ENCODE measurements around the gene SYCE1L.

Gene SYCE1L

DNA sequence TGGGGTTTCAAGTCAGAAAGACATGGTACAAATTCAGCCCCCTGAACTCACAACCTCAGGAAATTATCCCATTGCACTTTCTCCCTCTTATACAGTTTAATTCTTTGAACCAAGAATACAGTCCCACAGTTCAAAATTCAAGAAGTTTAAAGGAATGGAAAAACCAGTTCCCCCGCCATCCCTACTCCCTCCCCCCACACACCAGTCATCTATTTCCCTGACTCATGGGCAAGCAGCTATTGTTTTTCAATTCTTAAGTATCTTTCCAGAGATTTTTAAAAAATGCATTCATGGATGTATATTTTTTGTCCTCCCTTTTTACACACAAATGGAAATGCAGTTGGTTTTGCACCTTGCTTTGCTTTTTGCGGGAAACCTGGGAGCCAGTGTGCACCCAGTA is 7.3 kb downstream of the SYCE1L start:
- FAIRE-seq (no peak), DNase-seq (ENCODE audit: insufficient read length, low spot score) (no peak)
- TF ChIP-seq, protein P1, sequence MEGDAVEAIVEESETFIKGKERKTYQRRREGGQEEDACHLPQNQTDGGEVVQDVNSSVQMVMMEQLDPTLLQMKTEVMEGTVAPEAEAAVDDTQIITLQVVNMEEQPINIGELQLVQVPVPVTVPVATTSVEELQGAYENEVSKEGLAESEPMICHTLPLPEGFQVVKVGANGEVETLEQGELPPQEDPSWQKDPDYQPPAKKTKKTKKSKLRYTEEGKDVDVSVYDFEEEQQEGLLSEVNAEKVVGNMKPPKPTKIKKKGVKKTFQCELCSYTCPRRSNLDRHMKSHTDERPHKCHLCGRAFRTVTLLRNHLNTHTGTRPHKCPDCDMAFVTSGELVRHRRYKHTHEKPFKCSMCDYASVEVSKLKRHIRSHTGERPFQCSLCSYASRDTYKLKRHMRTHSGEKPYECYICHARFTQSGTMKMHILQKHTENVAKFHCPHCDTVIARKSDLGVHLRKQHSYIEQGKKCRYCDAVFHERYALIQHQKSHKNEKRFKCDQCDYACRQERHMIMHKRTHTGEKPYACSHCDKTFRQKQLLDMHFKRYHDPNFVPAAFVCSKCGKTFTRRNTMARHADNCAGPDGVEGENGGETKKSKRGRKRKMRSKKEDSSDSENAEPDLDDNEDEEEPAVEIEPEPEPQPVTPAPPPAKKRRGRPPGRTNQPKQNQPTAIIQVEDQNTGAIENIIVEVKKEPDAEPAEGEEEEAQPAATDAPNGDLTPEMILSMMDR (IDR thresholded peaks at IDR 0.05; ENCODE audit: insufficient read depth, missing control alignments) = no peak

DNA sequence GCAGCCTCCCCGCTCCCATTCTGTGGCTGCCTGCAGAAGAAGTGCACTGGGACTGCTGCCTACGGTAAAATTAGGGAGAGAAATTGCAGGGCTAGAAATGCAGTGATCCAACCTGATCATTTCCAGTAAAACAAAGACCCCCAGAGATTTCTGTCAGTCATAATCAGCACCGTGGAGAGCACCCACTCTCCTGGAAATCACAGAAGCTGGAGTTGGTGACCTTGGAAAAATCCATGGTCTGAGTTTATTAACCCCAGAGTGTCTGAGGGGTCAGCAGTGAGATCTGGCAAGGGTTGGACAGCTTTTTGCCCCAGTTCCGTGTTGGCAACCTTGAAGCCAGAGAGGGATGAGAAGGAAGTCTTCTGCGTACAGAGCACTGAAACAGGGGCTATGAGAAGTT is 7.8 kb downstream of the SYCE1L start:
- FAIRE-seq (no peak), DNase-seq (ENCODE audit: insufficient read length, low spot score) (no peak)
- TF ChIP-seq, protein P1 (IDR thresholded peaks at IDR 0.05; ENCODE audit: insufficient read depth, missing control alignments) = no peak

DNA sequence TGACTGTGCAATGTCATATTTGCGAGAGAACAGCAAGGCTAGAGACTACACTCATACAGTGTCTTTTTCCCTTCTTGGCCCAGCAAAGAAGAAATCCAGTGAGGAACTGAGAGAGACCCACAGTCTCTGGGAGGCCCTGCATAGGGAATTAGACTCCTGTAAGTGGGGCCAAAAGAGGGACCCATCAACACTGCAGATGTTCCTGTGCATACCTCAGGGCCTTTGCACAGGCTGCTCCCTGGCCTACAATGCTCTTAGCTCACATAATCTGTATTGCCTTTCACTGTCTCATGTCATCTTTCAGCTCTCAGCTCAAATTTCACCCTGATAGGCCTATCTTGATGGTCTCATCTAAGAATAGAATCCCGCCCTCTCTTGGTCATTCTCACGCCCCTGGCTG is 9.2 kb downstream of the SYCE1L start:
- TF ChIP-seq, protein P1 (IDR thresholded peaks at IDR 0.05; ENCODE audit: insufficient read depth, missing control alignments) = no peak
- no peak for FAIRE-seq

DNA sequence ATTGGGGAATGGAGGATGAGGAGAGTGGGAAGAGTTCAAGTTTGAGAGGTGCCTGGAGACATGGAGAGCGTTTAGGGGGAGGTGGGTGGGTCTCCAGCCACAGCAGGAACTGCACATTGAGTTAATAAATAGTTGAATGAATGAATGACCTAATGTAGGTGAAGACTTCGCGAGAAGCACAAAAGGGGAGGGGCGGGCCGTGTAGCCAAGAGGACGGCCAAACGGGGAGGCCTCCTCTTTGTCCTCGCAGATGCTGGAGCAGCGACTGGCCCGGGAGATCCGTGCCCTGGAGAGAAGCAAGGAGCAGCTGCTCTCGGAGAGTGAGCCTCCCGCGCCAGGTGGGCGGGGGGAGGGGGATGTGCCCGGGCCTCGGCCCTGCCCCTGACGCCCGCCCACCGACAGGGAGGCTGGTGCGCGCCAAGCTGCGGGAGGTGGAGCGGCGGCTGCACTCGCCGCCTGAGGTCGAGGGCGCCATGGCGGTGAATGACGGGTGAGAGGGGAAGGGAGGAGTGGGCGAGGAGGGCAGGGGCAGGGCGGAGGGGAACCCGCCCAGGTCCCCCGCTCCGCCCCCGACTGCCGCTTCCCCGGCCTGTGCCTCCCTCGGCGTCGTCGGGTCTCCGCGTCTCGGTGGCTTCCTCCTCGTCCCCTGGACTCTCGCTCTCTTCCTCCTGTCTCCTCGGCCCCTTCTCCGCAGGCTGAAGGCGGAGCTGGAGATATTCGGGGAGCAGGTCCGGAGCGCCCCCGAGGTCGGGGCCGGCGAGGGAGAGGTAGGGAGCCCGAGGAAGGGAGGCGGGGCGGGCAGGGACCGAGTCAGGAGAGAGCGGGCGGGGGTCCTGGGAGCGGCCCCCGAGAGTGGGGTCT is 12.9 kb downstream of the SYCE1L start:
- TF ChIP-seq, protein P1 (IDR thresholded peaks at IDR 0.05; ENCODE audit: insufficient read depth, missing control alignments) = no peak
- FAIRE-seq = no peak
- DNase-seq (ENCODE audit: insufficient read length, low spot score) = peak; percentile 60

More for the DNA sequence above, 9.2 kb downstream of the SYCE1L start:
- DNase-seq (ENCODE audit: insufficient read length, low spot score) = no peak

DNA sequence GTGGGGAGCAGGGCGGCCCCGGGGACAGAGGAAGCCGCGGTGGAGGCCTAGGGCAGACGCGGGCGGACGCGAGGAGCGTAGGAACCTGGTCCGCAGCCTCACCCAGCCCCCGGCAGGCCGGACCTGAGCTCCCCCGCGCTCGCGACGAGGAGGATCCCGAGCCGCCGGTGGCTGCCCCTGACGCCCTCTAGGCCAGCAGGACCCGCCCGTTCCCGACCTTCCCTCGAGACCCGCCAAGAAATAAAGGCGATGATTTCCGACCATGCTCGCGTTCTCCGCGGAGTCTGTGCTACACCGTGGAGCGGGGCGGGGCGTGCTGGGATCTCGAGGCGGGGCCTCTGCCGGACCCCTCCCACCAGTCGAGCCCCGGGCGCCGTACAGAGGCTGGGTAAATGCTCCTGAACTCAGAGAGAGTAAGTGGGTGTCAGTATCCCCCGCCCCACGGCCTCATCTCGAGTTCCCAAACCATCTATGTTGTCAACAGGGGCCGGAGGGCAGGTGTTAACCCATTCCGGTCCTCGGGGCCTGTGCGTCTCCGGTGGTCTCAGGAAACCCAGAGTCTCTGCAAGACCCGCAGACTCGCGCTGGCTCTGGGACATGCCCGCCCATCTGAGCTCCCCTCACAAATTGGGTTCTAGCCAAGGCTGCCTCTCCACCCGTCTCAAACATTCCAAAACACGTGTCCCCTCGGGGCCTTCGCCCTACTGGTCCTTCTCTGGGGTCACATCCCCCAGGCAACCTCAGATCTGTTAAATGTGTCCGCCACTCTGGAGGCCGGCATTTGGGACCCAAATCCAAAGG is 13.7 kb downstream of the SYCE1L start:
- peak; percentile 42 for DNase-seq (ENCODE audit: insufficient read length, low spot score)
- no peak for FAIRE-seq
- TF ChIP-seq, protein P1 (IDR thresholded peaks at IDR 0.05; ENCODE audit: insufficient read depth, missing control alignments) = no peak

DNA sequence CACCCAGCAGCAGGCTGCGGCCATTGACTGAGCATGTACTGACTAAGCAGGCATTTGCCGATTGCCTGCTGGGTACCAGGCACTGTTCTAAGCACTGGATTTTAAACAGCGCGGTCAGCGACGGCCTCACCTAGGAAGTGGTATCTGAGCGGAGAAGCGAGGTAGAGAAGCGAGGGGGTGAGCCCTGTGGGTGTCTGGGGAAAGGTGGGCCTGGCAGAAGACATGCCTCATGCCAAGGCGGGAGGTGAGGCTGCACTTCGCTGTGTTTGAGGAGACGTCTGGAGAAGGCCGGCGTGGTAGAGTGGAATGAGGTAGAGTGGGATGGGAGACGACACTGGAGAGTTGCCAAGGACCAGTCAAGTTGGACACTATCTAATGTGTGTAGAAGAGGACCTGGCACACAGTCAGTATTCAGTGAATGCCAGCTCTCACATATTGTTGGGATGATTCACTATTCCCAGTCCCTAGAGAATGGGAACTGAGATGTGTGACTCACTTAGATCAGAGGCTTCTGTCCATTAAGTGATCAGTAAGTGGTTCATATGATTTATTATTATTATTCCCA is 14.4 kb downstream of the SYCE1L start:
- TF ChIP-seq, protein P1 (IDR thresholded peaks at IDR 0.05; ENCODE audit: insufficient read depth, missing control alignments) = no peak
- DNase-seq (ENCODE audit: insufficient read length, low spot score) (no peak), FAIRE-seq (no peak)
